ENCODE results near the gene GADD45G. TPM values are rescaled to one million over a fixed set of nuclear protein-coding genes. Genes with fewer than 3 reads are reported as not detected.

Gene GADD45G
- total and polyA plus RNA-seq, 2 experiments from 2014 or later: 32.7 to 44.6 TPM

DNA sequence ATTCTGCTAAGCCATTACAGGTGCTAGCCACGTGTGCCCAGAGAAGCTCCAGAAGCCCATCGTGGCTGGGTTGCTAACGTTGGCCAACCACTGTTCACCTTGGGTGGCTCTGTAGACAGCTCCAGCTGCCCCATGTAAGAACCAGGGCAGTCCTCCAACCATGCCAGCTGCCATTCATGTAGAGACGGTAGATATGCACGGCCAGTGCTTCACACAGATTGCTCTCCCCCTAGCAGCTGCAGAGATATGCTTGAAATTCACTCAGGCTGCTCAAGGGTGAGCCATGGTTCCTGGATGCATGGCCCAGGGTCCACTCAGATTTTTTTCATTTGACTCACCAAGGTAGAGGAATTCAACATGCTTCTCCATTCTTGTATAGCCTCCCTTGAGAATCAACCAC lies 31.0 kb downstream of the GADD45G start:
- peak in 1 of 2 donors; percentile 19 for DNase-seq (ENCODE audit: low read depth in 1 of 2, low spot score in 1 of 2)
- Histone ChIP-seq H3K9me3 (ENCODE audit: low read depth) (no peaks in the 10 kb centered on the region), H3K36me3 (no peaks in the 10 kb centered on the region), H3K4me3 (no peak overlapping the region), H3K27ac (no peak overlapping the region), H3K4me1 (ENCODE audit: low read depth) (peaks cover 6% of the 10 kb centered on the region), H3K27me3 (no peaks in the 10 kb centered on the region)
- TF ChIP-seq CTCF (IDR thresholded peaks at IDR 0.05; ENCODE audit: low read depth, low read length): no peak

DNA sequence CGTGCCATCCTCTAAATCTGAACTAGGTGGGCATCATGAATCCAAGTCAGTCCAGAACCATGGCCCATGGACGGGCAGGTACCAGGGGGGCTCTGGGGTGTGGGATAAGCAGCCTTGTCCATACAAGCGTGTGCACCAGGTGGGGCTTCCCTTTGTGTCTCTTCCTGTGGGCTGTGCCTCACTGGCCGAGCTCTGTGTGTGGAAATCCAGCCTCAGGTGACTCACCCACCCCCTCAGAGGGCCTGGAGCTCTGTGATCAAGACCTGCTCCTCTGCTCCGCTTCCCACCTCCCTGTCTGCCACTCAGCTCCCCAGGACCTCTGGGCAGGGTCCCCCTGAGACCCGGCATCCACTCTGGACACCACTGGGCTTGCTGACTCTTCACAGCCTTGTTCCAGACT lies 33.0 kb downstream of the GADD45G start:
- Histone ChIP-seq H3K9me3 (ENCODE audit: low read depth) (no peaks in the 10 kb centered on the region), H3K4me1 (ENCODE audit: low read depth) (peaks cover 6% of the 10 kb centered on the region), H3K27me3 (no peaks in the 10 kb centered on the region), H3K27ac (no peak overlapping the region), H3K36me3 (no peaks in the 10 kb centered on the region), H3K4me3 (no peak overlapping the region)
- no peak for TF ChIP-seq CTCF (IDR thresholded peaks at IDR 0.05; ENCODE audit: low read depth, low read length)
- DNase-seq (ENCODE audit: low read depth in 1 of 2, low spot score in 1 of 2): no peak

GRCh38 chr9:89638359-89638758 lies 33.5 kb downstream of the GADD45G start:
- H3K4me3 ChIP-seq: no peak overlapping the region
- DNase-seq (ENCODE audit: low read depth in 1 of 2, low spot score in 1 of 2): no peak
- no peaks in the 10 kb centered on the region for H3K9me3 ChIP-seq (ENCODE audit: low read depth)
- no peak for TF ChIP-seq CTCF (IDR thresholded peaks at IDR 0.05; ENCODE audit: low read depth, low read length)
- no peaks in the 10 kb centered on the region for H3K27me3 ChIP-seq
- H3K36me3 ChIP-seq: no peaks in the 10 kb centered on the region
- no peak overlapping the region for H3K27ac ChIP-seq
- H3K4me1 ChIP-seq (ENCODE audit: low read depth): peaks cover 6% of the 10 kb centered on the region

GRCh38 chr9:89638893-89639292 lies 34.1 kb downstream of the GADD45G start:
- H3K27me3 ChIP-seq: no peaks in the 10 kb centered on the region
- no peak overlapping the region for H3K4me3 ChIP-seq
- H3K27ac ChIP-seq: no peak overlapping the region
- peaks cover 6% of the 10 kb centered on the region for H3K4me1 ChIP-seq (ENCODE audit: low read depth)
- TF ChIP-seq CTCF (IDR thresholded peaks at IDR 0.05; ENCODE audit: low read depth, low read length): no peak
- no peaks in the 10 kb centered on the region for H3K36me3 ChIP-seq
- no peak for DNase-seq (ENCODE audit: low read depth in 1 of 2, low spot score in 1 of 2)
- no peaks in the 10 kb centered on the region for H3K9me3 ChIP-seq (ENCODE audit: low read depth)

GRCh38 chr9:89639367-89639795 lies 34.6 kb downstream of the GADD45G start:
- H3K27me3 ChIP-seq: no peaks in the 10 kb centered on the region
- no peak overlapping the region for H3K4me3 ChIP-seq
- peaks cover 6% of the 10 kb centered on the region for H3K4me1 ChIP-seq (ENCODE audit: low read depth)
- no peaks in the 10 kb centered on the region for H3K36me3 ChIP-seq
- H3K27ac ChIP-seq: no peak overlapping the region
- no peak for TF ChIP-seq CTCF (IDR thresholded peaks at IDR 0.05; ENCODE audit: low read depth, low read length)
- peak in 1 of 2 donors; percentile 50 for DNase-seq (ENCODE audit: low read depth in 1 of 2, low spot score in 1 of 2)
- H3K9me3 ChIP-seq (ENCODE audit: low read depth): no peaks in the 10 kb centered on the region

DNA sequence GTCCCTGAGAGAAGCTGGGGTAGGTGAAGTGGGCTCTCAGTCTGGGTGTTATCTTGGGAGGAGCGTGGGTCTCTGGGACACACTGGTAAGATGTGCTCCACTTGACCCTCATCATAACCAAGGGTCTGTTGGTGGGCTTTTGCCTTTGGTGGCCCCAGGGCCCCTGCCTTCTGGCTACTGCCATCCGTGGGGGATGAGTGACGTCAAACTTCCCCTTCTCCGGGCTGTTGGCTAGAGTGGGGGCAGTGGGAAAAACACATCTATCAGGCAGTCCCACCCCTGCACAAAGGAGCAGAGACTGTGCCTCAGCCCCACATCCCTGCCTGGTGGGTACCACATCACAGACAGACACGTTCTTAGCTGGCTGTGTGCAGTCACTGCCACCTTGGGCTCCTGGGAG lies 35.1 kb downstream of the GADD45G start:
- H3K9me3 ChIP-seq (ENCODE audit: low read depth): no peaks in the 10 kb centered on the region
- no peaks in the 10 kb centered on the region for H3K36me3 ChIP-seq
- H3K4me1 ChIP-seq (ENCODE audit: low read depth): peaks cover 1% of the 10 kb centered on the region
- no peak overlapping the region for H3K27ac ChIP-seq
- no peak for TF ChIP-seq CTCF (IDR thresholded peaks at IDR 0.05; ENCODE audit: low read depth, low read length)
- no peak for DNase-seq (ENCODE audit: low read depth in 1 of 2, low spot score in 1 of 2)
- no peak overlapping the region for H3K4me3 ChIP-seq
- H3K27me3 ChIP-seq: no peaks in the 10 kb centered on the region

All from cardiac muscle cell (in vitro differentiated cells and primary cell).